Activated CD4-positive, alpha-beta T cell treated with anti-CD3 and anti-CD28 coated beads for 36 hours (primary cell): ENCODE data around the gene ERH. TPM values are rescaled to one million over a fixed set of nuclear protein-coding genes. Genes with fewer than 3 reads are reported as not detected.
A peak's percentile ranks its signal among the peaks of the same experiment; 100 is the strongest.

Experiments used
- ATAC-seq: fragments of 200-7000 bp; cut with Tn5 transposase; one replicate; pipeline ENCODE4 v1.10.0; 2021; ENCODE audit warnings: mild to moderate bottlenecking, moderate library complexity
- CTCF ChIA-PET: fragments of 350-600 bp; sonication (Branson Sonifier 250); formaldehyde crosslinking; loops from one replicate; lab custom pipeline; 2021; ENCODE audit warnings: antibody characterized with exemption; lab: Charles Lee
- POLR2A ChIA-PET: fragments of 350-600 bp; sonication (Branson Sonifier 250); formaldehyde crosslinking; loops from one replicate; lab custom pipeline; 2021; ENCODE audit warnings: antibody characterized with exemption, inconsistent platforms; lab: Charles Lee
- DNase-seq: peaks from one replicate; pipeline ENCODE4 v3.0.0-alpha.2; 2020
- H3K27ac Mint-ChIP-seq: one replicate; pipeline ENCODE4 v1.8.0; 2021; ENCODE audit warnings: mixed read lengths
- H3K27me3 Mint-ChIP-seq: one replicate; pipeline ENCODE4 v1.8.0; 2021; ENCODE audit warnings: mixed read lengths
- H3K36me3 Mint-ChIP-seq: one replicate; pipeline ENCODE4 v1.8.0; 2021; ENCODE audit warnings: low read depth, mixed read lengths
- H3K4me1 Mint-ChIP-seq: one replicate; pipeline ENCODE4 v1.8.0; 2021; ENCODE audit warnings: mixed read lengths
- H3K4me3 Mint-ChIP-seq: one replicate; pipeline ENCODE4 v1.8.0; 2021; ENCODE audit warnings: mild to moderate bottlenecking, moderate library complexity, mixed read lengths
- H3K9me3 Mint-ChIP-seq: one replicate; pipeline ENCODE4 v1.8.0; 2021; ENCODE audit warnings: low read depth, mixed read lengths
- intact Hi-C, 2 experiments: fragments of 100-400 bp; cut with DNase I in 1 of 2; cut with micrococcal nuclease in 1 of 2; formaldehyde crosslinking; loops; one replicate each; pipeline versions ENCODE4 v1.14.2 to v1.15.1; 2022 to 2024; cut with DNase I, micrococcal nuclease
- total RNA-seq, 2 experiments: library from RNA; stranded (reverse); gene quantifications; one replicate each; pipeline ENCODE4 v1.2.3, GENCODE V29; 2021

ERH gene
- total RNA-seq: 100 to 1,000 TPM; 343 to 385 TPM

DNA sequence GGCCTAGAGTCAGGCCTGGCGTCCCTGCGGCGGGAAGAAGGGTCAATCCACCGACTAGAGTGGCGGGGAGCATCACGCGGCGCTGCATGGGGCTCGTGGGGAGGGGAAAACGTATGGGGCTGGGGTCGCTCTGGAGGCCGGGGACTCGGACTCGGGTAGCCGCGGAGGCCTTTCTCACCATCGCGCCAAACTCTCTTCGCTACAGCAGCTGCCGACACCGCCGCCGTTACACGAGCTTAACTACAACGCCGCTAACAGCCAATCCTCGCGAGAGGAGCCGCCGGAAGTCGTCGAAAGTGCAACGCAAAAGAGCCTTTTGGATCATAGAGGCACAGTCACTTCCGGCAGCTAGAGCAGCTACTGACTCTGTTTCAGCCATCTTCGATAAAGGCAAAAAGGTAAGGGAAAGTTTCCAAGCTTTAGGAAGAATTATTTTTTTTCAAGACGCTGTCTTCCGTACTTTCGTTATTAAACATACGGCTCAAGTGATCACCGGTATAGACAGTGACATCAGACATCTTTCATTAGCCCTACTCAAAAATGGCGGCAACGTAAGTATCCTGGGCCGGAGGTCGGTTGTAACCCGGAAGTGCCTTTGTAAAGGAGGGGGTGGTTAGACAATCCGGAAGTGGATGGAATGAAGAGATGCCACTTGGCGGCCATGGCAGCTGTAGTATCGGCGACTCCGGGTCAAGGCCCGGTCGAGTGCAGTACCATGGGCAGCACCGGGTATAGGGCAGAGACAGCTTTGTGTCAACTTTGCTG is at the start of gene ERH, which contains the start of gene SLC39A9:
Gene ERH (minus strand): TSS at position 247 of the 765 bp plus-strand sequence. CDS start 66 bp downstream, at position 181.
Gene SLC39A9 (plus strand): TSS at position 640 of the 765 bp plus-strand sequence. CDS start 678 bp downstream, outside the sequence.
- ChIA-PET POLR2A (interaction anchor here (0.5 to 1.6 kb wide), 9 partner anchors 22 to 369 kb away, joined by 3 to 9 read pairs (median 3); partner anchors contain the start of genes EXD2 and SRSF5), CTCF (interaction anchor here (0.7 to 0.8 kb wide), 4 partner anchors 12 to 1647 kb away, joined by 3 to 4 read pairs (median 4); no protein-coding TSS in a partner anchor)
- Mint-ChIP-seq H3K27ac (peak within 1 kb of the TSS; percentile 100), H3K27me3 (no peaks in the 10 kb centered on the region), H3K4me3 (peak within 1 kb of the TSS; percentile 95), H3K4me1 (peaks cover 63% of the 10 kb centered on the region), H3K9me3 (no peaks in the 10 kb centered on the region), H3K36me3 (peaks cover 46% of the 10 kb centered on the region)
- DNase-seq (peak; percentile 97), ATAC-seq (peak; percentile 89)
- intact Hi-C loops: loop anchor here (1.0 to 10.0 kb wide), 21 partner anchors 40 to 1726 kb away; partner anchors contain the start of genes ACTN1 (in 2 of the 2), DCAF5 (in 2 of the 2), EXD2 (in 2 of the 2) and RAD51B (in 2 of the 2)

DNA sequence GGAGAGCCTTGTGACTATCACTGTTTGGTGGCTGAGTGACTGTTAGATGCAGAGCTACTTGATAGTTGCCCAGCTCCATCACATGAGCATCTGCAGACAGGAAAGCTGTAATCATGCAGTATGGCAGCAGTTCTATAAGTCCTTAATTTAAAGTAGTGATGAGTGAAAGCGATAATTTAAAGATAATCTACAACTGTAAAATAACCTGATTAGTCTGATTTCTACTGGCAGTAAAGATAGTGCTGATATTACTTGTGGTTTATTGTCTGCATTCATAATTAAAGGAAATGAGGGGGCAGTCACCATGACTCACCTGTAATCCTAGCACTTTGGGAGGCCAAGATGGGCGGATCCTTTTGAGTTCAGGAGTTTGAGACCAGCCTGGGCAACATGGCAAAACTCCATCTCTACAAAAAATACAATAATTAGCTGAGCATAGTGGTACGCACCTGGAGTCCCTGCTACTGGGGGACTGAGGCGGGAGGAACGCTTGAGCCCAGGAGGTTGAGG is 45.3 kb upstream of the ERH start:
- DNase-seq (no peak), ATAC-seq (no peak)
- Mint-ChIP-seq H3K4me1 (peaks cover 12% of the 10 kb centered on the region), H3K4me3 (peak overlapping the region; percentile 45), H3K27ac (no peak overlapping the region), H3K36me3 (peaks cover 35% of the 10 kb centered on the region), H3K9me3 (no peaks in the 10 kb centered on the region), H3K27me3 (no peaks in the 10 kb centered on the region)
- intact Hi-C loops: no loop called here
- ChIA-PET CTCF (interaction anchor here (1.6 kb wide), 1 partner anchor 10 kb away, joined by 3 read pairs; no protein-coding TSS in a partner anchor), POLR2A (no interaction called here)

- no peak for DNase-seq
- Mint-ChIP-seq H3K9me3 (no peaks in the 10 kb centered on the region), H3K36me3 (peaks cover 34% of the 10 kb centered on the region), H3K27me3 (no peaks in the 10 kb centered on the region), H3K4me3 (peak overlapping the region; percentile 56), H3K27ac (peak overlapping the region; percentile 68), H3K4me1 (peaks cover 12% of the 10 kb centered on the region)
- no peak for ATAC-seq
- POLR2A ChIA-PET: no interaction called here
- CTCF ChIA-PET: interaction anchor here (1.6 to 1.9 kb wide), 2 partner anchors 11 to 19 kb away, joined by 3 to 5 read pairs; no protein-coding TSS in a partner anchor
- intact Hi-C loops: no loop called here
Measured at GRCh38 chr14:69441948-69442347, 43.8 kb upstream of the ERH start.

- H3K27ac Mint-ChIP-seq: no peak overlapping the region
- H3K4me1 Mint-ChIP-seq: peaks cover 12% of the 10 kb centered on the region
- ATAC-seq: no peak
- DNase-seq: no peak
- ChIA-PET CTCF (interaction anchor here (0.5 to 0.9 kb wide), 2 partner anchors 66 to 197 kb away, joined by 4 read pairs; no protein-coding TSS in a partner anchor), POLR2A (no interaction called here)
- peaks cover 27% of the 10 kb centered on the region for H3K36me3 Mint-ChIP-seq
- no peaks in the 10 kb centered on the region for H3K9me3 Mint-ChIP-seq
- H3K27me3 Mint-ChIP-seq: no peaks in the 10 kb centered on the region
- intact Hi-C loops: no loop called here
- no peak overlapping the region for H3K4me3 Mint-ChIP-seq
Measured at GRCh38 chr14:69439521-69440270, 41.6 kb upstream of the ERH start.

DNA sequence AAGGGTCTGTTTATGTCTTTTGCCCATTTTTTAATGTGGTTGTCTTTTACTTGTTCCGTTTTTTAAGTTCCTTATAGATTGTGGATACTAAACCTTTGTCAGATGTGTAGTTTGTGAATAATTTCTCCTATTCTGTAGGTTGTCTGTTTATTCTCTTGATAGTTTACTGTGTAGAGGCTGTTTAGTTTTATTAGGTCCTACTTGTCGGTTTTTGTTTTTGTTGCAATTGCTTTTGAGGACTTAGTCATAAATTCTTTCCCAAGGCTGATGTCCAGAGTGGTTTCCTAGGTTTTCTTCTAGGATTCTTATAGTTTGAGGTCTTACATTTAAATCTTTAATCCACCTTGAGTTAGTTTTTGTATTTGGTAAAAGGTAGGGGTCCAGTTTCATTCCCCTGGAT is 34.3 kb upstream of the ERH start:
- H3K27ac Mint-ChIP-seq: no peak overlapping the region
- no peak for ATAC-seq
- no peaks in the 10 kb centered on the region for H3K27me3 Mint-ChIP-seq
- CTCF ChIA-PET: interaction anchor here (0.6 kb wide), 1 partner anchor 302 kb away, joined by 3 read pairs; no protein-coding TSS in a partner anchor
- intact Hi-C loops: no loop called here
- POLR2A ChIA-PET: no interaction called here
- no peaks in the 10 kb centered on the region for H3K9me3 Mint-ChIP-seq
- H3K36me3 Mint-ChIP-seq: peaks cover 17% of the 10 kb centered on the region
- H3K4me1 Mint-ChIP-seq: no peaks in the 10 kb centered on the region
- H3K4me3 Mint-ChIP-seq: no peak overlapping the region
- no peak for DNase-seq

DNA sequence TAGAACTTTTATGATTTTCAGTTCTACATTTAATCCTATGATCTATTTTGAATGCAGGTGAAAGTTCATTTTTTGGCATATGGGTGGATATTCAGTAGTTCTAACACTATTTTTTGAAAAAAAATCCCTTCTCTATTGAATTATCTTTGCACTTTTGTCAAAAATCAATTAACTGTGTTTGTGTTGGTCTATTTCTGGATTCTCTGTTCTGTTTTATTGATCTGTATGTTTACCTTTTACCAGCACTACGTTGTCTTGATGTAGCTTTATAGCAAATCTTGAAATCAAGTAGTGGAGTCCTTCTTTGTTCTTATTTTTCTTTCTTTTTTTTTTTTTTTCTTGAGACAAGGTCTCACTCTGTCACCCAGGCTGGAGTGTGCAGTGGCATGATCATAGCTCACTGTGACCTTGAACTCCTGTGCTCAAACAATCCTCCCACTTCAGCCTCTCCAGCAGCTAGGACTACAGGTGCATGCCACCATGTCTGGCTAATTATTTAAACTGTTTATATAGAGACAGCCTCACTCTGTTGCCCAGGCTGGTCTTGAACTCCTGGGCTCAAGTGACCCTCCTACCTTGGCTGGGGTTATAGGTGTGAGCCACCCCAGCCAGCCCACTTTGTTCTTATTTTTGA is 32.3 kb upstream of the ERH start:
- H3K27ac Mint-ChIP-seq: no peak overlapping the region
- CTCF ChIA-PET: interaction anchor here (0.7 kb wide), 2 partner anchors 47 to 106 kb away, joined by 4 to 5 read pairs; no protein-coding TSS in a partner anchor
- no peak for DNase-seq

DNA sequence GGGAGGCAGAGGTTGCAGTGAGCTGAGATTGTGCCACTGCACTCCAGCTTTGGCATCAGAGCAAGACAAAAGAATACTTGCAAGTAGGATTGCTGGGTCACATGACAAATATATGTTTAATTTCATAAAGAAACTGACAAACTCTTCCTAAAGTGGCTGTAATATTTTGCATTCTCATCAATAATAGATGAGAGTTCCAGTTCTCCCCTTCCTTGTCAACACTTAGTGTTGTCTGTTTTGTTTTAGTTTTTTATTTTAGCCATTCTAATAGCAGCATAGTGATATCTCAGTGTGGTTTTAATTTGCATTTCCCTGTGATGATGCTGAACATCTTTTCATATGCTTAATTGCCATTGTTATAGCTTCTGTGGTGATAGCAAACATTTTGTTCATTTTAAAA is 31.5 kb upstream of the ERH start:
- H3K4me3 Mint-ChIP-seq: no peak overlapping the region
- DNase-seq (no peak), ATAC-seq (no peak)
- POLR2A ChIA-PET: interaction anchor here (0.7 kb wide), 1 partner anchor 11 kb away, joined by 3 read pairs; no protein-coding TSS in a partner anchor
- intact Hi-C loops: no loop called here
- H3K4me1 Mint-ChIP-seq: no peaks in the 10 kb centered on the region
- H3K27ac Mint-ChIP-seq: no peak overlapping the region
- H3K27me3 Mint-ChIP-seq: no peaks in the 10 kb centered on the region
- CTCF ChIA-PET: interaction anchor here (1.0 kb wide), 1 partner anchor 60 kb away, joined by 3 read pairs; no protein-coding TSS in a partner anchor
- H3K9me3 Mint-ChIP-seq: no peaks in the 10 kb centered on the region
- H3K36me3 Mint-ChIP-seq: peaks cover 28% of the 10 kb centered on the region

More for the DNA sequence above, 32.3 kb upstream of the ERH start:
- no peak for ATAC-seq
- peaks cover 26% of the 10 kb centered on the region for H3K36me3 Mint-ChIP-seq
- H3K27me3 Mint-ChIP-seq: no peaks in the 10 kb centered on the region
- no peaks in the 10 kb centered on the region for H3K9me3 Mint-ChIP-seq
- H3K4me1 Mint-ChIP-seq: no peaks in the 10 kb centered on the region
- no peak overlapping the region for H3K4me3 Mint-ChIP-seq
- intact Hi-C loops: no loop called here
- POLR2A ChIA-PET: no interaction called here

DNA sequence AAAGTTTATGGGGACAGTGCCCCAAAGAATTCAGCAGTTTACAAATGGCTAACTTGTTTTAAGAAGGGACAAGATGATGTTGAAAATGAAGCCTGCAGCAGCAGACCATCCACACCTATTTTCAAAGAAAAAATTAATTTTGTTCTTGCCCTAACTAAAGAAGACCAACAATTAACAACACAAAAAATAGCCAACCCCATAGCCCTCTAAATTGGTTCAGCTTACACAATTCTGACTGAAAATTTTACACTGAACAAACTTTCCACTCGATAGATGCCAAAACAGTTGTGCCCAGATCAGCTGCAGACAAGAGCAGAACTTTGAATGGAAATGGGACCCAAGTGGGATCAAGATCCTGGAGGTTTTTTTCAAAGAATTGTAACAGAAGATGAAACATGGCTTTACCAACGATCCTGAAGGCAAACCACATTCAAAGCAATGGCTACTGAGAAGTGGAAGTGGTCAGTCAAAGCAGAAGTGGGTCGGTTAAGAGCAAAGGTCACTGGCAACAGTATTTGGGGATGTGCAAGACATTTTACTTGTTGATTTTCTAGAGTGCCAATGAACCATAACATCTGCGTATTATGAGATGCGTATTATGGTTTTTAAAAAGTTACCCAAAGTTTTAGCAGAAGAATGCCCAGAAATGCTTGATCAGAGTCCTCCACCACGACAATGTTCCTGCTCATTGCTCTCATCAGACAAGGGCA is 30.3 kb upstream of the ERH start:
- peaks cover 31% of the 10 kb centered on the region for H3K36me3 Mint-ChIP-seq
- H3K4me1 Mint-ChIP-seq: no peaks in the 10 kb centered on the region
- CTCF ChIA-PET: no interaction called here
- ATAC-seq (no peak), DNase-seq (no peak)
- no peak overlapping the region for H3K27ac Mint-ChIP-seq
- no peaks in the 10 kb centered on the region for H3K9me3 Mint-ChIP-seq
- intact Hi-C loops: no loop called here
- H3K27me3 Mint-ChIP-seq: no peaks in the 10 kb centered on the region
- POLR2A ChIA-PET: no interaction called here
- H3K4me3 Mint-ChIP-seq: no peak overlapping the region

- POLR2A ChIA-PET: no interaction called here
- no peaks in the 10 kb centered on the region for H3K27me3 Mint-ChIP-seq
- no peak for DNase-seq
- H3K36me3 Mint-ChIP-seq: peaks cover 31% of the 10 kb centered on the region
- no peak for ATAC-seq
- H3K27ac Mint-ChIP-seq: no peak overlapping the region
- CTCF ChIA-PET: no interaction called here
- no peaks in the 10 kb centered on the region for H3K4me1 Mint-ChIP-seq
- H3K4me3 Mint-ChIP-seq: no peak overlapping the region
- H3K9me3 Mint-ChIP-seq: no peaks in the 10 kb centered on the region
- intact Hi-C loops: no loop called here
Measured at GRCh38 chr14:69427596-69427995, 29.5 kb upstream of the ERH start.

DNA sequence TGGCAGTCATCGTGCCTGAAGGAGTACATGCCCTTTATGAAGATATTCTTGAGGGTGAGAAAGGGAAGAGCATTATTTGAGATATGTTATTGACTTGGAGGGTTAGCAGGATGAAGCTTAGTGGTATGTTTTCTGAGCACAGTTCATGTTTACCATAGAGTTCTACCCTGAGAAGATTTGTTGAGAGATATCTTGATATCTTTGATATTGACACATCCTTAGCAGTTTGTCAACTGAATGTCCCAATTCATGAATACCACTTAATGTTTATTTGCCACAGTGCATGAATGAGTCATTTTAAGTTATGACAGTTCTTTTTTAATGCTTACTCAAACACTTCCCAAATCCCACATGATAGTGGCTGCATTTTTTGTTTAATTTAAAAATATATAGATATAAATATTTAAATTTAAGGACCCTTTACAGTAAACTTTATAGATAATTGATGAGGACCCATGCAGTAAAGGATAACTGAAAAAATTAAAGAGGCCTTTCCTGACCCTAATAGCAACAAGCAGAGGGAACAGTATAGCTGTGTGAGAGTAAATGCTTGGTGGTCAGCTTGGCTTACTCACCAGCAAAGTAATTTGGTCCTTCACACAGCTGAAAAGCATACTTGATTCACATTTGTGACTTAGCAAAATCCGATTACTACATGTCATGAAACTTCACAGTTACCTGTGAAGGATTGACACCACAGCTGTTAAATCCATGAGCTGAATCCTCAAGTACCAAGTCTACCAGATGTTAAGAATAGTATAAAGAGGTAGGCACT is 26.2 kb upstream of the ERH start:
- no peak overlapping the region for H3K4me3 Mint-ChIP-seq
- peaks cover 14% of the 10 kb centered on the region for H3K4me1 Mint-ChIP-seq
- DNase-seq (no peak), ATAC-seq (no peak)
- ChIA-PET CTCF (no interaction called here), POLR2A (interaction anchor here (0.6 kb wide), 1 partner anchor 46 kb away, joined by 5 read pairs; no protein-coding TSS in a partner anchor)
- no peaks in the 10 kb centered on the region for H3K27me3 Mint-ChIP-seq
- no peak overlapping the region for H3K27ac Mint-ChIP-seq
- no peaks in the 10 kb centered on the region for H3K9me3 Mint-ChIP-seq
- intact Hi-C loops: no loop called here
- H3K36me3 Mint-ChIP-seq: peaks cover 24% of the 10 kb centered on the region
